ENCODE measurements around the gene PHLDB3. TPM values are rescaled to one million over a fixed set of nuclear protein-coding genes. Genes with fewer than 3 reads are reported as not detected.

Gene PHLDB3
- total RNA-seq, 1 experiment from 2014 or later = 6.7 TPM

DNA sequence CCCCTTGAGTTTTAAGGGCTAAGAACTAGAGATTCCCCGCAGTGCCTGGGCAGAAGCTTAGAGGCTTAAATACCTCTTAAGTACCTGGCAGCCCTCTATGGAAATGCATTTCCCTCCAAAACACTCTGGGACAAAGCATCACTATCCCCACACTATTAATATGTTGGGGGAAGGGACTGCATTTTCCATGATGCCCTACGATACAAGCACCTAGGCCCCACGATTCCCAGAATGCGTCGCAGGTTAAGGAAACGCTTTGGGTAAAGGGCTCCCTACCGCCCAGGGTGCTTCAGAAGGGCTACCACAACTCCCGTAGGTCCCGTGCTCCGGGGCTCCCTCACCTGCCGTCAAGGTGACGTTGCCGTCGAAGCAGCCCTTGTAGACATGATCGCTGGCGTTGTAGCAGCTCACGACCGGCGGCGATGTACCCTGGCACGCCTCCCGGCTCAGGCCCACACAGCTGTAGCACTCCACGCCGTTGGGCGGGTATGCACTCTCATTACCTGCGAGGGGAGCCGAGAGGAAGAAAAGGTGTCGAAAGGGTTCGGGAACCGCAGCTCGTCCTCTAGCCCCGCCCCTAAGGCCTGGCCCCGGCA is 41.7 kb downstream of the PHLDB3 start:
- ATAC-seq (no peak), DNase-seq (ENCODE audit: low read depth, low spot score) (no peak)
- no peaks in the 10 kb centered on the region for H3K27me3 ChIP-seq (ENCODE audit: control insufficient read depth, insufficient read depth, low read length)
- BruUV-seq (replicated peaks) = no TSS peak
- CTCF ChIA-PET = interaction anchor here (0.6 to 1.4 kb wide), 2 partner anchors 16 to 55 kb away, joined by 9 to 12 read pairs; no protein-coding TSS in a partner anchor
- in situ Hi-C loops (cut with HindIII; ENCODE audit: low pct_unique_long_range_greater_than_20kb, low sequenced_read_pairs) (no loop called here), intact Hi-C loops (cut with micrococcal nuclease; ENCODE audit: unreplicated experiment) (no loop called here)
- TF ChIP-seq POLR2AphosphoS5 (IDR thresholded peaks at IDR 0.05; ENCODE audit: low read depth, low read length) (no peak), TCF7L2 (IDR thresholded peaks at IDR 0.05; ENCODE audit: low read depth, low read length) (no peak), SIN3A (IDR thresholded peaks at IDR 0.05; ENCODE audit: borderline replicate concordance, insufficient read depth, low read depth, low read length) (no peak)
- TF ChIP-seq, protein P1, sequence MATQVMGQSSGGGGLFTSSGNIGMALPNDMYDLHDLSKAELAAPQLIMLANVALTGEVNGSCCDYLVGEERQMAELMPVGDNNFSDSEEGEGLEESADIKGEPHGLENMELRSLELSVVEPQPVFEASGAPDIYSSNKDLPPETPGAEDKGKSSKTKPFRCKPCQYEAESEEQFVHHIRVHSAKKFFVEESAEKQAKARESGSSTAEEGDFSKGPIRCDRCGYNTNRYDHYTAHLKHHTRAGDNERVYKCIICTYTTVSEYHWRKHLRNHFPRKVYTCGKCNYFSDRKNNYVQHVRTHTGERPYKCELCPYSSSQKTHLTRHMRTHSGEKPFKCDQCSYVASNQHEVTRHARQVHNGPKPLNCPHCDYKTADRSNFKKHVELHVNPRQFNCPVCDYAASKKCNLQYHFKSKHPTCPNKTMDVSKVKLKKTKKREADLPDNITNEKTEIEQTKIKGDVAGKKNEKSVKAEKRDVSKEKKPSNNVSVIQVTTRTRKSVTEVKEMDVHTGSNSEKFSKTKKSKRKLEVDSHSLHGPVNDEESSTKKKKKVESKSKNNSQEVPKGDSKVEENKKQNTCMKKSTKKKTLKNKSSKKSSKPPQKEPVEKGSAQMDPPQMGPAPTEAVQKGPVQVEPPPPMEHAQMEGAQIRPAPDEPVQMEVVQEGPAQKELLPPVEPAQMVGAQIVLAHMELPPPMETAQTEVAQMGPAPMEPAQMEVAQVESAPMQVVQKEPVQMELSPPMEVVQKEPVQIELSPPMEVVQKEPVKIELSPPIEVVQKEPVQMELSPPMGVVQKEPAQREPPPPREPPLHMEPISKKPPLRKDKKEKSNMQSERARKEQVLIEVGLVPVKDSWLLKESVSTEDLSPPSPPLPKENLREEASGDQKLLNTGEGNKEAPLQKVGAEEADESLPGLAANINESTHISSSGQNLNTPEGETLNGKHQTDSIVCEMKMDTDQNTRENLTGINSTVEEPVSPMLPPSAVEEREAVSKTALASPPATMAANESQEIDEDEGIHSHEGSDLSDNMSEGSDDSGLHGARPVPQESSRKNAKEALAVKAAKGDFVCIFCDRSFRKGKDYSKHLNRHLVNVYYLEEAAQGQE (IDR thresholded peaks at IDR 0.05; ENCODE audit: insufficient read depth in 1 of 2, low read depth in 2 of 2, low read length in 1 of 2) = no peak
- TF ChIP-seq, protein P2, sequence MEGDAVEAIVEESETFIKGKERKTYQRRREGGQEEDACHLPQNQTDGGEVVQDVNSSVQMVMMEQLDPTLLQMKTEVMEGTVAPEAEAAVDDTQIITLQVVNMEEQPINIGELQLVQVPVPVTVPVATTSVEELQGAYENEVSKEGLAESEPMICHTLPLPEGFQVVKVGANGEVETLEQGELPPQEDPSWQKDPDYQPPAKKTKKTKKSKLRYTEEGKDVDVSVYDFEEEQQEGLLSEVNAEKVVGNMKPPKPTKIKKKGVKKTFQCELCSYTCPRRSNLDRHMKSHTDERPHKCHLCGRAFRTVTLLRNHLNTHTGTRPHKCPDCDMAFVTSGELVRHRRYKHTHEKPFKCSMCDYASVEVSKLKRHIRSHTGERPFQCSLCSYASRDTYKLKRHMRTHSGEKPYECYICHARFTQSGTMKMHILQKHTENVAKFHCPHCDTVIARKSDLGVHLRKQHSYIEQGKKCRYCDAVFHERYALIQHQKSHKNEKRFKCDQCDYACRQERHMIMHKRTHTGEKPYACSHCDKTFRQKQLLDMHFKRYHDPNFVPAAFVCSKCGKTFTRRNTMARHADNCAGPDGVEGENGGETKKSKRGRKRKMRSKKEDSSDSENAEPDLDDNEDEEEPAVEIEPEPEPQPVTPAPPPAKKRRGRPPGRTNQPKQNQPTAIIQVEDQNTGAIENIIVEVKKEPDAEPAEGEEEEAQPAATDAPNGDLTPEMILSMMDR (IDR thresholded peaks at IDR 0.05) = no peak
- POLR2A ChIA-PET = interaction anchor here (0.6 kb wide), 1 partner anchor 54 kb away, joined by 7 read pairs; no protein-coding TSS in a partner anchor
- peaks cover 3% of the 10 kb centered on the region; the same call in 1 of the 2 replicates for H3K4me1 ChIP-seq (ENCODE audit: control insufficient read depth, insufficient read depth, low read length)
- no peaks in the 10 kb centered on the region for H3K36me3 ChIP-seq (ENCODE audit: control insufficient read depth, insufficient read depth, low read length)
- no peaks in the 10 kb centered on the region for H3K9me3 ChIP-seq (ENCODE audit: control insufficient read depth, insufficient read depth, low read depth, low read length)
- peak overlapping the region; percentile 57 to 72 for H3K4me3 ChIP-seq (ENCODE audit: low read depth in 2 of 2, low read length in 2 of 2)
- H3K27ac ChIP-seq (ENCODE audit: low read length) = no peak overlapping the region; the same call in 1 of the 2 replicates

DNA sequence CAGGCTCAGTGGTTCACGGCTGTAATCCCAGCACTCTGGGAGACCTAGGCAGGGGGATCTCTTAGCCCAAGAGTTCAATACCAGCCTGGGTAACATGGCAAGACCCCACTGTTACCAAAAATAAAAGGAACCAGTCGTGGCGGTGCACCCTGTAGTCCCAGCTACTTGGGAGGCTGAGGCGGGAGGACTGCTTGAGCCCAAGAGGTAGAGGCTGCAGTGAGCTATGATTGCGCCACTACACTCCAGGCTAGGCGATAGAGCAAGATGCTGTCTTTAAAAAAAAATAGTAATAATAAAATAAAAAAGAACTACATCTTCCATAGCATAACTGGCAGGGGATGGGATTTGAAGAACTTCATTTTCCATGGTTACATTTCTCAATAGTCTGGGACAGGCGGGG is 42.2 kb downstream of the PHLDB3 start:
- DNase-seq (ENCODE audit: low read depth, low spot score) (no peak), ATAC-seq (no peak)
- CTCF ChIA-PET = no interaction called here
- intact Hi-C loops (cut with micrococcal nuclease; ENCODE audit: unreplicated experiment) = no loop called here
- in situ Hi-C loops (cut with HindIII; ENCODE audit: low pct_unique_long_range_greater_than_20kb, low sequenced_read_pairs) = no loop called here
- POLR2A ChIA-PET = interaction anchor here (0.6 kb wide), 1 partner anchor 54 kb away, joined by 7 read pairs; no protein-coding TSS in a partner anchor
- Histone ChIP-seq H3K27me3 (ENCODE audit: control insufficient read depth, insufficient read depth, low read length) (no peaks in the 10 kb centered on the region), H3K4me1 (ENCODE audit: control insufficient read depth, insufficient read depth, low read length) (no peaks in the 10 kb centered on the region), H3K27ac (ENCODE audit: low read length) (no peak overlapping the region), H3K9me3 (ENCODE audit: control insufficient read depth, insufficient read depth, low read depth, low read length) (no peaks in the 10 kb centered on the region), H3K4me3 (ENCODE audit: low read depth in 2 of 2, low read length in 2 of 2) (peak overlapping the region in 1 of 2 experiments; percentile 72; a peak in 2 of 4 replicates), H3K36me3 (ENCODE audit: control insufficient read depth, insufficient read depth, low read length) (no peaks in the 10 kb centered on the region)
- no TSS peak for BruUV-seq (replicated peaks)
- no peak for TF ChIP-seq SIN3A (IDR thresholded peaks at IDR 0.05; ENCODE audit: borderline replicate concordance, insufficient read depth, low read depth, low read length)
- TF ChIP-seq, protein P2 (IDR thresholded peaks at IDR 0.05) = no peak
- no peak for TF ChIP-seq POLR2AphosphoS5 (IDR thresholded peaks at IDR 0.05; ENCODE audit: low read depth, low read length)
- TF ChIP-seq TCF7L2 (IDR thresholded peaks at IDR 0.05; ENCODE audit: low read depth, low read length) = no peak
- TF ChIP-seq, protein P1 (IDR thresholded peaks at IDR 0.05; ENCODE audit: insufficient read depth in 1 of 2, low read depth in 2 of 2, low read length in 1 of 2) = no peak

Data from Panc1 (cell line).